ENCODE results near the gene STARD8.

STARD8 gene

GRCh38 chrX:68723491-68724155 is 76.2 kb downstream of the STARD8 start:
- TF ChIP-seq CTCF (IDR thresholded peaks at IDR 0.05; ENCODE audit: extremely low read depth, insufficient read depth, missing control alignments), result no peak
- in situ Hi-C loops (cut with MboI; ENCODE audit: low pct_unique_long_range_greater_than_20kb, low sequenced_read_pairs, unreplicated experiment), result loop anchor here (25.0 kb wide), 1 partner anchor 211 kb away; no protein-coding TSS in a partner anchor
- no peak for DNase-seq (ENCODE audit: low spot score)

DNA sequence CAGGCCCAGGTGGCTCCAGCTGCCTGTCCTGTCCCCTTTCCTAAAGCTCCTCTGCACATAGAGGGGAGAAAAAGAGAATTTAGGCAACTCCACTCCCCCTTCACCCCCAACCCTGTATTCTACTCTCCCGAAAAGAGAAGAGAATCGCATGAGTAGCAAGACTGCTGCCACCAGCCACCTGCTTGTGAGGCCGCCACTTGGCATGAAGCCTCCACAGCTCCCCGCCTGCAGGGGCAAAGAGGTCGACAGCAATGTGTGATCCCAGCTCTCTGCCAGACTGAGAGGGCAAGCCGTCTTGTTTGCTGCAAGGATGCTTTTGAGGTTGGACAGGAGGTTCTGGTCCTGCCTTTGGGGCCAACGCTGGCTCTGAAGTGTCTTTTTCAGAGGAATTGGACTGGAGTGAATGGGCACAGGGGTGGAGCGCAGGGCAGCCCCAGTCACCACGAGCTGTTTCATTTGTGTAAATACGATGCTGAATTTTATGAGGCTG is 77.1 kb downstream of the STARD8 start:
- in situ Hi-C loops (cut with MboI; ENCODE audit: low pct_unique_long_range_greater_than_20kb, low sequenced_read_pairs, unreplicated experiment), result loop anchor here (25.0 kb wide), 1 partner anchor 212 kb away; no protein-coding TSS in a partner anchor
- TF ChIP-seq CTCF (IDR thresholded peaks at IDR 0.05; ENCODE audit: extremely low read depth, insufficient read depth, missing control alignments), result no peak
- DNase-seq (ENCODE audit: low spot score), result no peak

DNA sequence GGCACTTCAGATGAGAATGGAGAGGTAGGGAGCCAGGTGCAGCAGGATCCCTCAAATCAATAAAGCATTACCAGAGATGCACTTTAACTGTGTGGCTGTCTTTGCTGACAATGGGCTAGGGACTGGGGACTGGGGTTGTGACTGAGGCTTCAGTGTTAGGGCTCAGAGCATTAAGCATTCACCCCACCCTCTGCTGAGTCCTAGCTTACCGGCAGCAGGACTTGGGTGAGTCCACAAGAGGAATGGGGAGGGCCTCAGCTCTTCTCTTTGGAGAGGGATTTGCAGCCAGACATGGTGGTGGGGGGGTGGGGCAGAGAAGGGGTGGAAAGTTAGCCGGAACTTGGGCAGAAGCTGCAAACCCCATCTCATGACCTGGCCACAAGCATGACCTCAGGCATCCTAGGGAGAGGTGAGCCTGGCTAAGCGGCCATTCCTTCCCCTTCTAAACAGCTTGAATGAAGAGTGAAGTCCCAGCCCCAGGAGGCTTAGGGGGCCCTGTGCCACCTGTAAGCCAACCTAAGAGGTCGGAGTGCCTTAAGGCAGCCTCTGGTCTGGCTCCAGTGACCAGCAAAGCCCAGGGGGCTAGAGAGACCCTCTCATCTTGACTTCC is 78.4 kb downstream of the STARD8 start:
- in situ Hi-C loops (cut with MboI; ENCODE audit: low pct_unique_long_range_greater_than_20kb, low sequenced_read_pairs, unreplicated experiment), result no loop called here
- TF ChIP-seq CTCF (IDR thresholded peaks at IDR 0.05; ENCODE audit: extremely low read depth, insufficient read depth, missing control alignments), result no peak
- DNase-seq (ENCODE audit: low spot score), result no peak

DNA sequence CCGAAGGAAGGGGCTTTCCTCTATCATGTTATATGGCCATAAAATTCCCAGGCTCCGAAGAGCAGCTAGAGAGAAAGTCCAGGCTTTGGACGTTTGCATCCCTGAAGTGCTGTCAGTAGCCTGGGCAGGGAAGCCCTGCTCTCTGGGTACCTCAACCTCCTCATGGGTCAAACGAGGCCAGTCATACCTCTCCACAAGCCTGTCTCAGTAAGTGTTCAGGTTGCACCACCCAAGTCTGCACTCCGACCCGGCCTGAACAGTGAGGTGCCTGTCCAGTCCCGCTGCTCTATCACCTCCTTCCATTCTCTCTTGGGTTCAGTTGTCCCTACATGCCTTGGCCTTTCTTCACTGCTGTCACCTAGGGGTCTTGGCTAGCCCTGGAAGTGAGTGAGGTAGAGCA is 78.9 kb downstream of the STARD8 start:
- in situ Hi-C loops (cut with MboI; ENCODE audit: low pct_unique_long_range_greater_than_20kb, low sequenced_read_pairs, unreplicated experiment), result no loop called here
- no peak for TF ChIP-seq CTCF (IDR thresholded peaks at IDR 0.05; ENCODE audit: extremely low read depth, insufficient read depth, missing control alignments)
- DNase-seq (ENCODE audit: low spot score), result no peak

DNA sequence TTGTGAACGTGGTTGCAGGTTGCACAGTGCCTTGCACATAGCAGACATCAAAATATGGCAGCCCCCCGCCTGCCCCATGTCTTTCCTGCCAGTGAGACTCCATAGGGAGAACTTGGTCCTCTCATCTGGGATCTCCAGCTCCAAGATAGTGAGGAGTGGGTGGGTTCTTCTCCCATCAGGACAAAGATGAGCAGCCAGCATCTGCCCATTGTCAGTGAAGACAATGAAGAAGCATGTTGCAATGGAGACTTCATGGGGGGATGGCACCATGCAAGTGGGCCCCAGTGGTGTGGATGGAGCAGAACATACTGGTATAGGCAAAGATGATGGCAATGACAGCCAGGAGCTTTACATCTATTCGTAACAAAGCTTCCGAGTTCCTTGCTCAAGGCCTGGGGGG is 80.2 kb downstream of the STARD8 start:
- TF ChIP-seq CTCF (IDR thresholded peaks at IDR 0.05; ENCODE audit: extremely low read depth, insufficient read depth, missing control alignments), result no peak
- DNase-seq (ENCODE audit: low spot score), result no peak
- in situ Hi-C loops (cut with MboI; ENCODE audit: low pct_unique_long_range_greater_than_20kb, low sequenced_read_pairs, unreplicated experiment), result no loop called here

GRCh38 chrX:68728186-68728585 is 80.7 kb downstream of the STARD8 start:
- in situ Hi-C loops (cut with MboI; ENCODE audit: low pct_unique_long_range_greater_than_20kb, low sequenced_read_pairs, unreplicated experiment), result no loop called here
- DNase-seq (ENCODE audit: low spot score), result no peak
- TF ChIP-seq CTCF (IDR thresholded peaks at IDR 0.05; ENCODE audit: extremely low read depth, insufficient read depth, missing control alignments), result no peak
